MM.1S (cell line): ENCODE data around the gene POC1A.

ENCODE experiments used
- DNase-seq: peaks from one replicate; pipeline ENCODE4 v3.0.0-alpha.2; 2015
- H2AFZ ChIP-seq: fragments of 300-600 bp; sonication (generic); 2 replicates; pipeline ENCODE4 v1.6.0; 2016; ENCODE audit warnings: antibody characterized with exemption, low read length
- H3F3A ChIP-seq: fragments of 300-600 bp; sonication (generic); 2 replicates; pipeline ENCODE4 v1.6.1; 2016; ENCODE audit warnings: mild to moderate bottlenecking, antibody characterized with exemption, low read length, moderate library complexity, mixed read lengths; ENCODE audit not compliant: insufficient read depth
- H3K27ac ChIP-seq: fragments of 300-600 bp; sonication (generic); 2 replicates; pipeline ENCODE4 v1.5.1; 2016; ENCODE audit warnings: mild to moderate bottlenecking, low read length
- H3K27me3 ChIP-seq: fragments of 300-600 bp; sonication (generic); replicated peaks from 2 replicates; pipeline ENCODE4 v1.6.0; 2016; ENCODE audit warnings: low read length; ENCODE audit not compliant: insufficient read depth
- H3K36me3 ChIP-seq: fragments of 300-600 bp; sonication (generic); replicated peaks from 2 replicates; pipeline ENCODE4 v1.6.1; 2016; ENCODE audit warnings: mild to moderate bottlenecking, low read length, mixed read lengths; ENCODE audit not compliant: insufficient read depth
- H3K4me1 ChIP-seq: fragments of 300-600 bp; sonication (generic); 2 replicates; pipeline ENCODE4 v1.6.1; 2016; ENCODE audit warnings: low read length, mixed read lengths
- H3K4me2 ChIP-seq: fragments of 300-600 bp; sonication (generic); 2 replicates; pipeline ENCODE4 v1.6.0; 2016; ENCODE audit warnings: low read depth, low read length
- H3K4me3 ChIP-seq: fragments of 300-600 bp; sonication (generic); 2 replicates; pipeline ENCODE4 v1.5.1; 2016; ENCODE audit warnings: low read length, mixed read lengths
- H3K79me2 ChIP-seq: fragments of 300-600 bp; sonication (generic); 2 replicates; pipeline ENCODE4 v1.6.1; 2016; ENCODE audit warnings: mixed run types, low read length, mixed read lengths
- H3K9ac ChIP-seq: fragments of 300-600 bp; sonication (generic); 2 replicates; pipeline ENCODE4 v1.6.1; 2016; ENCODE audit warnings: low read length, mixed read lengths
- H3K9me2 ChIP-seq: fragments of 300-600 bp; sonication (generic); replicated peaks from 2 replicates; pipeline ENCODE4 v1.6.1; 2016; ENCODE audit warnings: mild to moderate bottlenecking, low read length, mixed read lengths; ENCODE audit not compliant: insufficient read depth
- H3K9me3 ChIP-seq: fragments of 300-600 bp; sonication (generic); replicated peaks from 2 replicates; pipeline ENCODE4 v1.6.1; 2016; ENCODE audit warnings: mild to moderate bottlenecking, low read length, mixed read lengths; ENCODE audit not compliant: insufficient read depth
- H4K20me1 ChIP-seq: fragments of 300-600 bp; sonication (generic); 2 replicates; pipeline ENCODE4 v1.6.1; 2016; ENCODE audit warnings: mild to moderate bottlenecking, low read length, moderate library complexity, mixed read lengths; ENCODE audit not compliant: insufficient read depth
- EZH2 ChIP-seq: fragments of 300-600 bp; sonication (generic); optimal IDR thresholded peaks from 2 replicates; pipeline ENCODE3; 2017; ENCODE audit warnings: low read depth, mild to moderate bottlenecking, antibody characterized with exemption, low read length, mixed read lengths
- EZH2phosphoT487 ChIP-seq: fragments of 300-600 bp; sonication (generic); IDR thresholded peaks from 2 replicates; pipeline ENCODE4 v1.6.1; 2018; ENCODE audit warnings: antibody characterized with exemption, low read length
- TF ChIP-seq, protein P1 (sequence below): fragments of 300-600 bp; sonication (generic); IDR thresholded peaks from 2 replicates; pipeline ENCODE4 v1.5.1; 2016; ENCODE audit warnings: antibody characterized with exemption, low read length, mixed read lengths

The POC1A gene

DNA sequence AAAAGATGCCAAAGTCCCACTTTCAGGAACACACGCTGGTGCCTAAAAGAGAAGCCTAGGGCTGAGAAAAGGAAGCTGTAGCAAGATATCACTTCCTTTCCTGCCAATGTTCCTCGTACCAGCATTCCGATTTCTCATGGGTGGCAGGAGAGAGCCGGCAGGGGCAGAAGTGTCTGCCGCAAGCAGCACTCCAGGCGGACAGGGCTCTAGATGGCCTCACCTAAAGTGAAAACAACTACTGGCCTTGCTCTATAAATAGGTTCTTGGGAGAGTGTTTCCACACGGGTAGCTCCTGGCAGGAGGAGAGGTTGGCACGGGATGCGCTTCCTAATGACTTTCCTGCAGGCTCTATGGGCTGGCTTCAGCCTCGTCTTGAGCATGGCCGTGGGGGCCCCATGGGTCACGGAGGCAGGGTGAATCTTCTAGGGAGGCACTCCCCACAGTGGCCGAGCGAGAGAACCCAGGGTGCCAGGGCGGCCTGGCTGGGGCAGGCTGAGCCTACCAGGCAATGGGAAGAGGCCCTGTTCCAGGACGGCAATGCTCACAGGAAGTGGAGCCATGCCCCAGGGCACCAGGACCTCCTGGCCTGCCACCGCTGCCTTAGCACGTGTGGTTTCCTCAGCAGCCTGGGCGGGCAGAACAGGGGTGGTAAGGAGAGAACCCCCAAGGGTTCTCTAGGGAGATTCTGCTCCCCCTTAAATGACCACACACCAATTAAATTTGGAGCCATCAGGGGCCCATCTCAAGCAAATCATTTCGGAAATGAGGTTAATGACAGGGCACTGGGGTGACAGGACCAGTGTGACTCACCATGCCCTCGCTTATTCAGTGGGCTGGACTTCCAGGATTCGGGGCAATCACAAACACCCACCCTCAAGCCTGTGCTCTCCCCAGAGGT is 83.2 kb downstream of the POC1A start:
- Histone ChIP-seq H3F3A (no peaks in the 10 kb centered on the region), H3K79me2 (no peaks in the 10 kb centered on the region), H4K20me1 (no peaks in the 10 kb centered on the region), H3K9ac (no peak overlapping the region), H3K27ac (no peak overlapping the region), H2AFZ (no peak overlapping the region), H3K4me3 (no peak overlapping the region), H3K9me3 (no peaks in the 10 kb centered on the region), H3K4me2 (no peak overlapping the region), H3K27me3 (no peaks in the 10 kb centered on the region), H3K9me2 (no peaks in the 10 kb centered on the region), H3K4me1 (no peaks in the 10 kb centered on the region), H3K36me3 (no peaks in the 10 kb centered on the region)
- TF ChIP-seq EZH2 (no peak), EZH2phosphoT487 (no peak)
- TF ChIP-seq, protein P1, sequence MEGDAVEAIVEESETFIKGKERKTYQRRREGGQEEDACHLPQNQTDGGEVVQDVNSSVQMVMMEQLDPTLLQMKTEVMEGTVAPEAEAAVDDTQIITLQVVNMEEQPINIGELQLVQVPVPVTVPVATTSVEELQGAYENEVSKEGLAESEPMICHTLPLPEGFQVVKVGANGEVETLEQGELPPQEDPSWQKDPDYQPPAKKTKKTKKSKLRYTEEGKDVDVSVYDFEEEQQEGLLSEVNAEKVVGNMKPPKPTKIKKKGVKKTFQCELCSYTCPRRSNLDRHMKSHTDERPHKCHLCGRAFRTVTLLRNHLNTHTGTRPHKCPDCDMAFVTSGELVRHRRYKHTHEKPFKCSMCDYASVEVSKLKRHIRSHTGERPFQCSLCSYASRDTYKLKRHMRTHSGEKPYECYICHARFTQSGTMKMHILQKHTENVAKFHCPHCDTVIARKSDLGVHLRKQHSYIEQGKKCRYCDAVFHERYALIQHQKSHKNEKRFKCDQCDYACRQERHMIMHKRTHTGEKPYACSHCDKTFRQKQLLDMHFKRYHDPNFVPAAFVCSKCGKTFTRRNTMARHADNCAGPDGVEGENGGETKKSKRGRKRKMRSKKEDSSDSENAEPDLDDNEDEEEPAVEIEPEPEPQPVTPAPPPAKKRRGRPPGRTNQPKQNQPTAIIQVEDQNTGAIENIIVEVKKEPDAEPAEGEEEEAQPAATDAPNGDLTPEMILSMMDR, result no peak
- no peak for DNase-seq

DNA sequence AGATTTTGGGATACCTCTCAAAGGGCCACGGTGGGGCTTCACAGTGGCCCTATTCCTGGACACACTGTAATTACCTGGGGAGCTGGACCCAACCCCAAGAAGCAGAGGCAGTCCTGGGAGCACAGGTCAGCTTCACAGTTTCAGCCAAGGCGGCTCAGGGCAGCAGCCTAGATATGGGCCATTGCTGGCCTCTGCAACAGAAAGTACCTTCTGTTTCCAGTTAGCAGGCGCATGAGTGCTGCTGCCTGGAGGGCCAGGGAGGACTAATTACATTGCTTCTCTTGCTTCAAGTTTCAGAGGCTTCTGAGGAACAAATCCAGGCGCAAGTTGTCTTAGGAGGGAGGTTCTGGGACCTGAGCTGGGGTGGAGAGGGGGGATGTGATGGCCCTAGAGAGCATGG is 84.4 kb downstream of the POC1A start:
- Histone ChIP-seq H3K9me3 (no peaks in the 10 kb centered on the region), H3K36me3 (no peaks in the 10 kb centered on the region), H2AFZ (no peak overlapping the region), H3K79me2 (no peaks in the 10 kb centered on the region), H3K9me2 (no peaks in the 10 kb centered on the region), H3K27ac (no peak overlapping the region), H3K4me1 (no peaks in the 10 kb centered on the region), H3F3A (no peaks in the 10 kb centered on the region), H3K27me3 (no peaks in the 10 kb centered on the region), H3K4me3 (no peak overlapping the region), H3K4me2 (no peak overlapping the region), H4K20me1 (no peaks in the 10 kb centered on the region), H3K9ac (no peak overlapping the region)
- TF ChIP-seq, protein P1, result no peak
- TF ChIP-seq EZH2 (no peak), EZH2phosphoT487 (no peak)
- no peak for DNase-seq

DNA sequence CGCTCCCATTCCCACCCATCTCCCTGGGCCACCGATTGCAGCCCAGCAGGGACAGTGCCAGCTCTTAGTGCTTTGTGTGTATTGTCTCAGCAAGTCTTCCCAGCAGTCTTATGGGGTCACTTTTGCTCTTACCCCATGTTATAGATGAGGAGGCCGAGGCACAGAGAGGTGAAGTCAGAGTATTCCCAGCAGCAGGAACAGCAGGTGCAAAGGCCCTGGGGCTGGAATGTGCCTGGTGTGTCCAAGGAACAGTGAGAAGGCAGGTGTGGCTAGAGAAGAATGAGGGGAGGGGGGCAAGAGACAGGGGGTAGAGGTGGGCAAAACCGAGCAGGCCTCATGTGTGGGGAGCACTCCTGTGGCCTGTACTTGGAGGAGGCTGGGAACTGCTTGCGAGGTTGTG is 85.1 kb downstream of the POC1A start:
- H3K9ac ChIP-seq, result no peak overlapping the region
- H3K4me3 ChIP-seq, result no peak overlapping the region
- H3F3A ChIP-seq, result no peaks in the 10 kb centered on the region
- DNase-seq, result no peak
- H4K20me1 ChIP-seq, result no peaks in the 10 kb centered on the region
- no peak overlapping the region for H3K4me2 ChIP-seq
- no peaks in the 10 kb centered on the region for H3K27me3 ChIP-seq
- no peak overlapping the region for H2AFZ ChIP-seq
- no peak for TF ChIP-seq EZH2
- TF ChIP-seq, protein P1, result no peak
- TF ChIP-seq EZH2phosphoT487, result no peak
- H3K9me3 ChIP-seq, result no peaks in the 10 kb centered on the region
- H3K36me3 ChIP-seq, result no peaks in the 10 kb centered on the region
- no peaks in the 10 kb centered on the region for H3K9me2 ChIP-seq
- no peaks in the 10 kb centered on the region for H3K79me2 ChIP-seq
- H3K4me1 ChIP-seq, result no peaks in the 10 kb centered on the region
- no peak overlapping the region for H3K27ac ChIP-seq
